Stimulated activated CD8-positive, alpha-beta memory T cell treated with anti-CD3 and anti-CD28 coated beads, Interleukin-4, amount 100 ng/mL, for 1 hour (primary cell): ENCODE data around the gene COX19.
A peak's percentile ranks its signal among the peaks of the same experiment; 100 is the strongest.

Source experiments
- DNase-seq, 2 donors: peaks; one replicate each; pipeline ENCODE4 v3.0.0-alpha.2; 2020; ENCODE audit warnings: low read depth in 2 of 2, low spot score in 1 of 2

Gene COX19

GRCh38 chr7:992709-993607, 17.6 kb upstream of the COX19 start:
- DNase-seq = peak; percentile 81 to 88

GRCh38 chr7:991729-992656, 16.6 kb upstream of the COX19 start:
- DNase-seq = no peak

DNA sequence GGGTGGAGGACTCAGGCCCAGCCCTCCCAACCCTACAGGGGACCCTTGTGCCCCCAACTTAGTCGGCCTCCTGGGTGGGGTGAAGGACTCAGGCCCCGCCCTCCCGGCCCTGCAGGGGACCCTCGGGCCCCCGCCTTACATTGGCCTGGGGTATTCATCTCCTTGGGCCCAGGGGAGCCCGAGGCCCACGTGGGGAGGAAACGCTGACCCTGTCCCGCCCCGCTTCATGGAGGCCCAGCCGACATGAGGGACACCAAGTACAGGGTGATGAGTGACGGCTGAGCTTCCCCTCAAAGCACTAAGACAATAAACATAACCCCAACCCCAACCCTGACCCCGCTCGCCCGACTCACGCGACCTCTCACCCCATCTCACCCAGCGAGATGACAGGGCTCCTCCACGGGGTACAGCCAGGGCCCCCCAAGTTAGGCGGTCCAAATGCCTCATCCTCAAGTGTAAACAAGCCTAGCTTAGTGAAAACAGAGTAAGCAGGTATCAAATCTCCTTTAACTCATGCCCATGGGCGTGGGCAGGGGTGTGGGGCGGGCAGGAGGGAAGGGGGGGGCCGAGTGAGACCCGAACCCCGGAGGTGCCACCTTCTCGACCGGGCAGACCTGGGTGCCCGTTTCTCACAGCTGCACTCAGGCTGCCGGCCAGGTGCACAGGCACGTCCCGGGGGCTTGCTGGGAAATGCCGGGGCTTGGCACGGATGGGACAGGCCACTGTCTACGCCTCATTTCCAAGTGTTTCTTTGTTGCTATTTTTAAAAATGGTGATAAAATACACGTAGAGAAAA, 15.8 kb upstream of the COX19 start:
- no peak for DNase-seq

GRCh38 chr7:990352-990932, 15.1 kb upstream of the COX19 start:
- no peak for DNase-seq

- DNase-seq = no peak
Observed at GRCh38 chr7:988963-989529, 13.7 kb upstream of the COX19 start.

GRCh38 chr7:988426-988911, 13.1 kb upstream of the COX19 start:
- DNase-seq = no peak

- DNase-seq = no peak
Observed at GRCh38 chr7:987909-988308, 12.6 kb upstream of the COX19 start.

- DNase-seq = no peak
Observed at GRCh38 chr7:986766-987751, 11.7 kb upstream of the COX19 start.

DNA sequence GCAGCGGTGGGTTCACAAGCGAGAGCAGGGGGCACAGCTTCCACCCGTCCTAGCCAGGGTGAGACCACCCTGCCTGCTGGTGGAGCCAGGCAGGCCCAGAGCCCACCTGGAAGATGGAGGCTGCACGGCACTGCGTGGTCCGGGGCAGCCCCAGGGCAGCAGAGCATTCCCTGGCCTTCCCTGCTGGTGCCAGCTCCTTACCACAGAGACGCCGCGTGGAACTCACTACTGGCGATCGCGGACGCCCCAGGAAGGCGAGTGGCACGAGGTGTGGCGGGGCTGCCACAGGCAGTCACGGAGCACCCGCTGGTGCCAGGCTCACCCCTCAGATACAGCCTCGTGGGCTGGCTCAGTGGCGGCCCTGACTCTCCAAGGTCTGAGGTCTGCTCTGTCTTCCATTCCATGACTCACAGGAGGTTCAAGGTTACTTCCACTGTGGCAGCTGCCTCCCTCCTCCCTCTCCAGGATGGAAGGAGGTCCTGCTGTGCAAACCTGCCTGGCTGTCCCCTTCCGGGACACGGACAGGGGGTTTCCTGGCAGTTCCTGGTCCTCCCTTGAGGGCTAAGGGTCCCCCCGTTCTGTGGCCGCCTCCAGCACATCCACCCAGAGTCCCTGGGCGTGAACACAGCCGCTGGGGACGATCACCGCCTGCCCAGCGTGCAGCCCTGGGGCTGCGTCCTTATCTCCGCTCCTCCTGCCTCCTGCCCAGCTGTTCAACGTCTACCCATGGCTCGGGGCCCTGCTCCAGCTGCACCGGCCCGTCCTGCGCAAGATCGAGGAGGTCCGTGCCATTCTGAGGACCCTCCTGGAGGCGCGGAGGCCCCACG, 10.8 kb upstream of the COX19 start:
- no peak for DNase-seq

- DNase-seq = no peak
Observed at GRCh38 chr7:985127-985416, 9.7 kb upstream of the COX19 start.

DNA sequence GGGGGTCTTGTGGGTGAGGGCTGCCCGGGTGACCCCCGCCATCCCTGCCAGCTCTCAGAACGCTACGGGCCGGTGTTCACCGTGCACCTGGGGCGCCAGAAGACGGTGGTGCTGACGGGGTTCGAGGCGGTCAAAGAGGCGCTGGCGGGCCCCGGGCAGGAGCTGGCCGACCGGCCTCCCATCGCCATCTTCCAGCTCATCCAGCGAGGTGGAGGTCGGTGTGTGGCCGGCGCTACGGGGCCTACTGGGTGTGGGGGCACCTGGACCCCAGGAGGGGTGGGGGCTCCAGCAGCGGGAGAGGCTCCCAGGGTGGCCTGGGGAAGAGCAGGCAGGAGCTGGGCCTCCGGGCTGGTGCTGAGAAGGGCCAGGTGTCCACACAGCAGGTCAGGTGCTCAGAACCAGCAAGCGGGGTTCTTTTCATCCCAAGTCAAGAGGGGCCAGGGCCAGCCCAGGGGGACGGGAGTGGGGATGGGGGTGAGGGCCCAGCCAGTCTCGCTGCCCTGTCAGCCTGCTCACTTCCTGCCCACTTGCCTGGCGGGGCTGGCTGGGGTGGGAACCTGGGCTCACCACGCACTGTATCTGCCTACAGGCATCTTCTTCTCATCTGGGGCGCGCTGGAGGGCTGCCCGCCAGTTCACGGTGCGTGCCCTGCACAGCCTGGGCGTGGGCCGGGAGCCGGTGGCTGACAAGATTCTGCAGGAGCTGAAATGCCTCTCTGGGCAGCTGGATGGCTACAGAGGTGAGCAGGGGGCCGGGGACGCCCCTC, 9.2 kb upstream of the COX19 start:
- no peak for DNase-seq

GRCh38 chr7:983616-984071, 8.3 kb upstream of the COX19 start:
- no peak for DNase-seq

DNA sequence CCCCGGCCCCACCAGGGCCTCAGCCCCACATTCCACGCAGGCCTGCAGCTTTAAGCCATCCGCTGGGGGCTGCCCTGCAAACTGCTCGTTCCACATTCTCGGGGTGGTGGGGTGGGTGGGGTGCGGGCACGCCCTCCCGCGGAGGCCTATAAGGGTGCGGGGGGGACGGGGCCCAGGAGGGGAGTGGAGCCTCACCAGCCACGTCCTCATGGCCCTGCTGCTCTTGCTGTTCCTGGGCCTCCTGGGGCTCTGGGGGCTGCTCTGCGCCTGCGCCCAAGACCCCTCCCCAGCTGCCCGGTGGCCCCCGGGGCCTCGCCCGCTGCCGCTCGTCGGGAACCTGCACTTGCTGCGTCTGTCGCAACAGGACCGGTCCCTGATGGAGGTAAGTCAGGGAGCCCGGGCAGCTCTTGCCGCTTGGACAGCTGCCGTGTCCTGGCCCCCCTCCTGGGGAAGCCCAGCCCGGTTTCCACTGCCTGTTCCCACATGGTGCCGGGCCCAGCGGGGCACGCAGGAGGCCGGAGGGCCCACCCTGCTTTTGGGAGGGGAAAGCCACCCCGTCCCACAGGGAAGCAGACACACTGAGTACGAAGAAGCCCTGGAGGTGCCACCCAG, 7.8 kb upstream of the COX19 start, which contains the start of gene CYP2W1:
TSS of gene CYP2W1 (plus strand) at position 178 of the 612 bp plus-strand sequence. CDS start at position 209, 31 bp downstream.
- no peak for DNase-seq

DNA sequence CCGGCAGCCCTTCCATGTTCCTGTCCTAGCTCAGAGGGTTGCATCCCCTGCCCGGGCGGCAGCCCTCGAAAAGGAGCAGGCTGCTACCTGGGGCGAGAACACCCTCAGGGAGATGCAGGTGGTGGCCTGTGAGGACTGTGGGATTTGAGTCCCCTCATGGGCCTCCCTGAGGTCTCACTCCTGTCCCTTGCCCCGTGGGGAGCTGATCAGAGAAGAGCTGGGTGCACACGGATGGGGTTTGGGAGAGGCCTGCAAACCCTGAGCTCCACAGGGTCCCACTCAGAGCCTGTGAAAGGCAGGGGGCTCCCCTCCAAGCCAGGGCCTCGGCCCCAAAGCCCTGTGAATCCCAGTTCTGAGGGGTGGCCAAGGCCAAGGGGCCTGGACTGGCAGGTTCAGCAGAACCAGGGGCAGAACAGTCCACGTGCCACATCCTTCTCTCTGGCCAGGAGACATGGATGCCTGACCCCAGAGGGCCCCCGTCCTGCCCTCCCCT, 7.2 kb upstream of the COX19 start:
- no peak for DNase-seq

DNA sequence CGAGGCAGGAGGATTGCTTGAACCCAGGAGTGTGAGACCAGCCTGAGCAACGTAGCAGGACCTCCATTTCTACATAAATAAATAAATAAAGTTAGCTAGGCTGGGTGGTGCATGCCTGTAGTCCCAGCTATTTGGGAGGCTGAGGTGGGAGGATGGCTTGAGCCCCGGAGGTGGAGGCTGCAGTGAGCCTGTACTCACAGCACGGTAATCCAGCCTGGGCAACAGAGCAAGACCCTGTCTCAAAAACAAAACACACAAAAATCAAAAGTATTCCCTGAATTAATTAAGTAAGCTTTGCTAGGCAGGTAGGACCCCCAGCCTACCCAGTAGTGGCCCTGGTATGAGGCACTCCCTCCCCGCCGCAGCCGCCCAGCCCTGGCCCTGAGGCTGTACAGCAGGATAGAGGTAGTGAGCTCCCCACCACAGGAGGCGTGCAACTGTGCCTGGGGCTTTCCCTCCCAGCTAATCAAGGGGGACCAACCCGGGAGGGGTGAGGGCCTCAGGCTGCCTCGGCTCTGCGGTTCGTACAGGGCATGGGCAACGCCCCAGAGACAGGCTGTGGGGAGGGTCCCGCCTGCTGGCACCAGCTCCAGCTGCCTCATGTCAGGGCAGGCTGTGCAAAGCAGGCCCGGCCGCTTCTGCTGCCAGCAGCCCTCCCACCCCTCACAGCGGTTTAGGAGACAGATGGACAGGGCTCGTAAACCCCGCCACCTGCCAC, 6.6 kb upstream of the COX19 start:
- no peak for DNase-seq

DNA sequence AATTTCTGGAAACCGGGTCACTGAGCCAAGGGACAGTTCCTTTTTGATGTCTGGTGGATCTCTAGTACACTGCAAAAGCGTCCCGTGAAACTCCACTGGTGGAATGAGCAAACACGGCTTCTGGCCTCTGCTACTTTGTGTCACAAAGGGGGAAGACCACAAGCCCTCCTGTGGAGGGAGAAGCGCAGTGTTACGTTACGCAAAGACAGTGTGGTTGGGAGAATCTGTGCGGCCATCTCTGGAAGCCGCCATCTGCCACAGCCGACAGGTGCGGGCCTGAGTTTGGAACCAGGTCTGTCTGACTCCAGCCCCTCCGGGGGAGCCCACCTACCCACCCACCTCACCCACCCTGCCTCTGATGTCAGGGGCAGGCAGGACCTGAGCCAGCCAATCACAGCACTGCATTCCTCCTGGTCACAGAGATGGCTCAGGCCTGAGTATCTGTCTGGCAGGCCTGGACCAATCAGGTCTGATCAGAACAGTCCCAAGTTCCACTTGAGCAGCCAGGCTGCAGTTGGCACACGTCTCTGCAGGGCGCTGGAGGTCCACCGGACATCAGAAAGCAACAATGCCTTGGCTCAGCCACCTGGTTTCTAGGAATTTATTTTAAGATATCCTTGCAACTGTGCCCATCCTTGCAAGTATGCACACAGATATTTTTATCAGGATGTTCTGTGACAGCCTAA, 4.7 kb upstream of the COX19 start:
- no peak for DNase-seq
